Measurements from ENCODE around the gene DRC7. TPM values are rescaled to one million over a fixed set of nuclear protein-coding genes. Genes with fewer than 3 reads are reported as not detected.

Gene DRC7
- total RNA-seq, 1 experiment from 2014 or later, result not detected

DNA sequence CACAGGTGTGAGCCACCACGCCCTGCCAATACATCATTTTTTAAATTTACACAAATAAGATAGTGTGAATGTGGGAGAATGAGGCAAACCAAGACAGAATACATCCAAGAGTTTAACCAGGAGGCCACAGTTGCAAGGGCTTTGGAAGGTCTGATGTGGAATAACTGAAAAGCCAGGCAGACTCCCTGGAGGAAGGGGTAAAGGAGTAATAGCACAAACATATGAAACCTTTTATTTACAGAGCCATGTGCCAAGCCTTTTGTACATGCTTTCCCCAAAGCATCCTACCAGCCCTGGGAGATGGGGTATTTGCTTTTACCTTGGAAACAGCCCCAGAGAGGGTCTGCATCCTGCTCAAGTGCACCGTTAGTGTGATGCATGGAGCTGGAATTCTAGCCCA is 21.8 kb upstream of the DRC7 start:
- no peak for DNase-seq (ENCODE audit: extremely low read depth, low read depth)

DNA sequence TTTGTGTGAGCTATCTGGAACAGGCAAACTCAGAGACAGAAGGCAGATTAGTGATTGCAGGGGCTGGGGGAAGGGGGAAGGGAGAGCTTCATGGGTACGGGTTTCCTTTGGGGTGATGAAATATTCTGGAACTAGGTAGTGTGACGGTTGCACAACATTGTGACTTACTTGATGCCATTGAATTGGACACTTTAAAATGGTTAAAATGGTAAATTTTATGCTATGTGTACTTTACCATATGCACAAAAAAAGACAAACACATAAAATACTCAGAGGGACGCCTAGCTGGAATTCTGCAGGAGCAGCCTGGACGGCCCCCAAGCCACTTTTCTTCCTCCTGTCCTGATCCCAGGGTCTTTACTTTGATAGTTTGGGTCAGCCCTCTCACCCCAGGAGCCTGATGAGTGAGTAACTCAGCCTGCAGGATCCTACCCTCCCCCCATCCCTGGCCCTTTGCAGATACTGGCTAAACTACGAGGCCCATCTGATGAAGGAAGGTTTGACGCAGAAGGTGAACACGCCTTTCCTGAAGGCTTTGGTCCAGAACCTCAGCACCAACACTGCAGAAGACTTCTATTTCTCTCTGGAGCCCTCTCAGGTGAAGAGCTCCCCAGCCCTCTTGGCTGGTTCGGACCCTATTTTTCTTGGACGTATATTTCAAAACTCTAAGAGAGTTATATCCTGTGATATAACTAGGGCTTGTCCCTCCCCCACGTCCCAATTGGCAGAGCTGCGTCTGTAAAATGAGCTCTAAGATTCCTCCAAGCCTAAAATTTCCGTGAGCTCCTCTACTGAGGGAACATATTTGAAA is 18.7 kb upstream of the DRC7 start:
- peak; percentile 78 for DNase-seq (ENCODE audit: extremely low read depth, low read depth)

DNA sequence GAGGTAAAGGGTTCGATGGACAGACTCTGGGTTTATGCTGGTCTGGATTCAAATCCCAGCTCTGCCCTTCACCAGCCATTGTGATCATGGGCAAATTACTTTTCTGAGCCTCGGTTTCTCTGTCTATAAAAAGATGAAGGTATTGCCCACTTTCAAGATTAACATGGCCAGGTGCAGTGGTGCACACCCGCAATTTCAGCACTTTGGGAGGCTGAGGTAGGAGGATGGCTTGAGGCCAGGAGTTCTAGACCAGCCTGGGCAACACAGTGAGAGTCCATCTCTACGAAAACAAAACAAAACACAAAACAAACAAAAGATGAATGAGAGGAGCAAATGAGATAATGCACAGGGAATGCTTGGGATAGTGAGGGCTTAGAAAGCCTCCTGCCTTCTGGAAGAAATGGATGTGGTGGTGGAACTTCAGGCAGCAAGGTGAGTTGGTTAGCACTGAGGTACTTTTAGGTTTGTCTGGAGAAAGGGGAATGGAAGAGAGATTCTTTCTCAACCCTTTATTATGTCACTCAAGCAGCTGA is 18.0 kb upstream of the DRC7 start:
- DNase-seq (ENCODE audit: extremely low read depth, low read depth), result no peak

DNA sequence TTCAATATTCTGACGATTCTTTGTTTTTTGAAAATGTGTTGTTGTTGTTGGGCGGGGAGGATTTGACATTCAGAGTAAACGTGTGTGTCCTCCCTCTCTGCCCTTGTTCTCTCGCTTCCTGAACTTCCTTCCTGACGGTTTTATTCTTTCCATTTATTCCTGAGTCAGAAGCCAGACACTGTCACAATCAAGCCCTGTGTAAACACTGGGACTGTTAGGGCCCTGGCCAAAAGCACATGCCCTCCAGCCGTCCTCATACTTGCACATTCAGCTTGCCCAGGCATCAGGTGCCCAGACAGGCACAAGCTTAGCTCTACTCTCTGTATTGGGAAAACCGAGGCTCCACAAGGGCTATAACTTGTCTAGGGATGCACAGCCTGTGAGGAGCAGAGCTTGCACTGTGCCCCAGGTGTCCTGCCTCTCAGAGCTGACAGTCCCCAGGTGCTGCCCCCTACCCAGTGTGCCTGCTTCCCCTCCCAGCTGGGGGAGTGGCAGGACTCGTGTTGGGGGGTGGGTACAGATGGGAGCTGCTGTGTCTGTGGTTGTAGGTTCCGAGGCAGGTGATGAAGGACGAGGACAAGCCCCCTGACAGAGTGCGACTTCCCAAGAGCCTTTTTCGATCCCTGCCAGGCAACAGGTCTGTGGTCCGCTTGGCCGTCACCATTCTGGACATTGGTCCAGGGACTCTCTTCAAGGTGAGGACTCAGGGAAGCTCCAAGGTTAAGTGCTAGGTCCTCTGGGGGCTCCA is 16.8 kb upstream of the DRC7 start:
- DNase-seq (ENCODE audit: extremely low read depth, low read depth), result peak; percentile 51

DNA sequence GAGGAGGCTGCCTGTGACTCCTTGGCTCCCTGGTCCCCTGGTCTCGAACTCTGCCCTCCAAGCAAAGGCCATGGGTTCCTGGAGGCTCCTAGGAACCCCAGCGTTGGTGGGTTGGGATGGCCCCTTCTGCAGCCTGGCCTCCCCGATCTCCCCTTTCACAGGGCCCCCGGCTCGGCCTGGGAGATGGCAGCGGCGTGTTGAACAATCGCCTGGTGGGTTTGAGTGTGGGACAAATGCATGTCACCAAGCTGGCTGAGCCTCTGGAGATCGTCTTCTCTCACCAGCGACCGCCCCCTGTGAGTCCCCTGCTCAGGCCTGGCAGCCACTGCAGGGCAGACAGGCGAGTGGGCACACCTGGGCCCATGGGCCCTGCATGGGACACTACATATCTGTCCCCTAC is 15.6 kb upstream of the DRC7 start:
- no peak for DNase-seq (ENCODE audit: extremely low read depth, low read depth)

DNA sequence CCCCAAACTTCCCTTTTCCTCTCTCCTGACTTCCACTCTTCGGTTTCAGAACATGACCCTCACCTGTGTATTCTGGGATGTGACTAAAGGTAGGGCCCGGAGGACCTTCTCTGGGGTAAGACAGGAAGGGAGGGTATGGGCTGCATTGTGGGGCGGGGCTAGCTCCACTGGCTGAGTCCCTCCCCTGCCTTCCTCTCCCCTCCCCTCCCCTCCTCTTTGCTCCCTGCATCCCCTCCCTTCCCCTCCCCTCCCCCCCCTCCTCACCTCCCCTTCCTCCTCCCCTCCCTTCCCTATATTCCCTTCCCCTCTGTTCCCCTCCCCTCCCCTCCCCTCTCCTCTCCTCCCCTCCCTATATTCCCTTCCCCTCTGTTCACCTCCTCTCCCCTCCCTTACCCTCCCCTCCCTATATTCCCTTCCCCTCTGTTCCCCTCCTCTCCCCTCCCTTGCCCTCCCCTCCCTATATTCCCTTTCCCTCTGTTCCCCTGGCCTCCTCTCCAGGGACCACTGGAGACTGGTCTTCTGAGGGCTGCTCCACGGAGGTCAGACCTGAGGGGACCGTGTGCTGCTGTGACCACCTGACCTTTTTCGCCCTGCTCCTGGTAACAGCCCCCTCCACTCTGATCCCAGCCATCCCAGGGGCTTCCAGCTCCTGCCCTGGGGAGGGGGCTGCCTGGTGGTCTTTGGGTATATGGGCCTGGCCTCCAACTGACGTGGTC is 14.7 kb upstream of the DRC7 start:
- DNase-seq (ENCODE audit: extremely low read depth, low read depth), result no peak

DNA sequence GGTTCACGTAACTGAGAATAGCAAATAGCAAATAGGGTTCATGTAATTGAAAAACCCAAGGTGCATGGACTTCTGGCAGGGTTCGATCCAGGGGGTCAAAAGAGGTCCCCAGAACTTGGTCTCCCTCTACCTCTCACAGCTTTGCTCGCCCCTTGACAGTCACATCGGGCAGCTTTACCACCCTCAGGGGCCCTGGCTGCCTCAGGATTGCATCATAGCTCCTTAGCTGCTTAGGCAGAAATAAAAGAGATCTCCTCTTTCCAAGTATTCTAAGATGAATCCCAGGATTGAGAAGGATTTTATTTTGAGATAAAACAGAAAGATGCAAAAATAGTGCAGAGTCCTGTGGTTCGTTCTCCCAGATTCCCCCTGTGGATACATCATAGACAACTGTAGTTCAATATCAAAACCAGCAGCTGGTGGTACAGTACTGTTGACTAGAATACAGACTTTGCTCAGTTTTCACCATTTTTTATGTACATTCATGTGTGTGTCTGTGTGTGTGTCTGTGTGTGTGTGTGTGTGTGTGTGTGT is 13.7 kb upstream of the DRC7 start:
- DNase-seq (ENCODE audit: extremely low read depth, low read depth), result no peak

DNA sequence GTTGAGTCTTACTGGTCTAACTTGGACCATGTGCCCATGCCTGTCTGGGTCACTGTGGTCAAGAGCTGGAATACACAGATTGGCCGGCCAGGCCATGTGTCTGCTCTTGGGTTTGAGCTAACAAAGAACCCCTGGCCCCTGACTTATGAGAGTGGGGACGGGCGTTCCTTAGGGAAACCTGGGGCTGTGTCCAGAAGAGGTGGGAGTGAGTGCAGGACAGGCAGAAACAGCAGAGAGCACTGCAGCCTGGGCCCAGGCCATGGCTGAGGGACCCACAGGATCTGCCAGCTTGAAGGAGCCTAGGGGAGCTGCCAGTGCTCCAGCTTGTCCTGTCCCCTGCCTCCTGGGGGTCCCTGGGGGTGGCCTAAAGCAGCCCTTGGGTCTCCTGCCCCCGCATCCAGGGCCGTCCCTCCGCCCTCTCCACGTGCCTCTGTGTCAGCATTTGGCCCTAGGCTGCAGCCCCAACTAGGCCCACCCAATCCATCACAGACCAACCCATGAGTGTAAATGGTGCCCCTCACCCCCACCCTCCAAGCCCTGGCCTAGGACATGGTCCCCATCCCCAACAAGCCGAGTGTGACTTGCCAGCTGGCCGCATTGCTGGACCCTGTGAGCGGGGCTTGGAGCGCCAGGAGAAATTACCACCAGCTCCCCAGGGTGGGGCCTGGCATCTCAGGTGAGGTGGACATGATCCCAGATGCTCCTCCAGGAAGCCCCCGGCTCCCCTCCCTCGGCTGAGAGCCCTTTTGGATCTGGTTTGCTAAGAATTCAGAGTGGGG is 12.5 kb upstream of the DRC7 start:
- DNase-seq (ENCODE audit: extremely low read depth, low read depth), result no peak

DNA sequence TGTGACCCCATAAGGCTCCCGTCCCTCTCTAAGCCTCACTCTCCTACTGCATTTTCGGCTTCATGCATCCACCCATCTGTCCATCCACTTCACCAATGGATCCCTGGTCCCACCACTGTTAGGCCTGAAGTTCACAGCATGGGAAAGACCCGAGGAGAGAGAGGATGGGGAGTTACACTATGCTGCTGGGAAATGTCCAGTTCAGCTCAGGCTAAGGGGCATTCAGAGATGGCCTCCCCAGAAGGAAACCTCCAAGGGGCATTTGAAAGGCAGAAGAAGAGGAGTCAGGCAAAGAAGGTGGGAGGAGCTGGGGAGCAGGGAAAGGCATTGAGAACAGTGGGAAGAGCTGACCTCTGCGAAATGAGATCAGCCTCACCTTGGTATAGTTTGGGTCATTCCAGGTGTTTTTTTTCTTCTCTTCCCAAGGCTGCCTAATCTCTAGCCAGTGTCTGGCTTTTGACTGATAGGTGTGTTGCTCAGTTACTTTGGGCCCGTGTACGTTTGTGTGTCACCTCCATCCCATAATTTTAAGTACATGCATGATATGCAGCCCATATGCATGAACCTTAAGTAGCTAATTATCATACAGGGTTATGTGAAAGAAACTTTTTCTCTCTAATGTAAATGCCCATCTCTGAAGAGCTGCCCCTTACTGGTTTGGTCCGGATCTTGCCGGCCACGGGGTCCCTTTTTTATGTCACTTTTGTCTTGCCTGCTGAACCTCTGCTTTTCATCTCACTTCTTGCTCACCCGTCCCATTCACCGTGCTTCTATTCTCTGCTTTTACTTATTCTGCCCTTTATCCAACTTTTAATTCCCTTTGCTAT is 11.6 kb upstream of the DRC7 start:
- DNase-seq (ENCODE audit: extremely low read depth, low read depth), result no peak

DNA sequence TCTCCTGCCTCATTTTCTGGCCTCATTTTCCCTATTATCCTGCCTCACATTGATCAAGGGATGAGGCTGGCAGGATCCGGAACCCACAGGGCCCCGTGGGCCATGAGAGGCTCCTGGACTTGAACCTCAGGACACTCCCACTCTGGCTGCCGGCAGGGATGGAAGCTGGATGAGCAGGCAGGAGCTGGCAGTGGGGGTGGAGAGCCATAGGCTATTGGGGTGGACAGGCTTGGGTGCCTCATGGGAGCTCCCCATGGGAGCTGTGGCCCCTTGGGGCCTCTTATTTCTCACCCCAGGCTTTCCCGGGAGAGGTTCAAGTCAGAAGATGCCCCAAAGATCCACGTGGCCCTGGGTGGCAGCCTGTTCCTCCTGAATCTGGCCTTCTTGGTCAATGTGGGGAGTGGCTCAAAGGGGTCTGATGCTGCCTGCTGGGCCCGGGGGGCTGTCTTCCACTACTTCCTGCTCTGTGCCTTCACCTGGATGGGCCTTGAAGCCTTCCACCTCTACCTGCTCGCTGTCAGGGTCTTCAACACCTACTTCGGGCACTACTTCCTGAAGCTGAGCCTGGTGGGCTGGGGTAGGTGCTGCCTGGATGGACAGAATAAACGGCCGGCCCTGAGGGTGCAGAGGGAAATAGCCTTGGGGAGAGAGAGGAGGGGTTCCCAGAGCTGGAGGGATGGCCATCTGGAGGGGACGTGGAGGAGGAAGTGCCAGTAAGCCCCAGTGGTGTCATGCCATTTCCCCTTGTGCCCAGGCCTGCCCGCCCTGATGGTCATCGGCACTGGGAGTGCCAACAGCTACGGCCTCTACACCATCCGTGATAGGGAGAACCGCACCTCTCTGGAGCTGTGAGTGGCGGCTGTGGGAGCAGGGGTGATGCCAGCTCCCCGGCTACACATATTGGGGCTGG is 10.7 kb upstream of the DRC7 start:
- no peak for DNase-seq (ENCODE audit: extremely low read depth, low read depth)

DNA sequence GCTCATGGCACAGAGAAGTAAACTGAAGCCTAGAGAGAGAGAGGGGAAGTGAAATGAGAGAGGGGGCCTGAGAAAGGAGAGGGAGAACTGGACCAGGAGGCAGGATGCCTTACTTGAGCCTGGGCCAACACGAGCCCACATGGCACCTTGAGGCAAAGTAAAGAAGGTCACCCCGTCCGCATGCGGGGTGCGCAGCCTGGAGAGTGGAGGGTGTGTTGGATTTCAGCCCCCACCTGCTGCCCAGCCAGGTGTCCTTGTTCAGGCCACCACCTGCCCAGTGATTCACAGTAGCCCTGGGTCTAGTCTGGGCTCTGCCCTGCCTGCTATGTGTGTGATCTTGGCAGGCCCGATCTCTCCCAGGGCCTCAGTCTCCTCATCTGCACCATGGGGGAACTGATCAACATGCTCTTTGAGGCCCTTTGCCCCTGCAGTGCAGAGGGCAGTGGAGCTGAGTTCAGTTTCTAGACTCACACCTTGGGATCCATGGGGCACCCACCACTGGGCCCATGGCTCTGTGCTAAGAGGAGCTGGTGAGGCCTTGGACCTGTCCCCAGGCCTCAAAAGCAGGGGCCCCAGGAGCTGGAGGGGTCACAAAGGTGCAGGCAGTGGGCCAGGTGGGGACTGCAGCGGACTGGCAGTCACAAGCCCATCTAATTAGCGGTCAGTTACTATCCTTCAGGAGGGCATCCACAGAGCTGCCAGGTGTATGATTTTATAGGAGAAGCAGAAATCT is 9.8 kb upstream of the DRC7 start:
- DNase-seq (ENCODE audit: extremely low read depth, low read depth), result no peak

DNA sequence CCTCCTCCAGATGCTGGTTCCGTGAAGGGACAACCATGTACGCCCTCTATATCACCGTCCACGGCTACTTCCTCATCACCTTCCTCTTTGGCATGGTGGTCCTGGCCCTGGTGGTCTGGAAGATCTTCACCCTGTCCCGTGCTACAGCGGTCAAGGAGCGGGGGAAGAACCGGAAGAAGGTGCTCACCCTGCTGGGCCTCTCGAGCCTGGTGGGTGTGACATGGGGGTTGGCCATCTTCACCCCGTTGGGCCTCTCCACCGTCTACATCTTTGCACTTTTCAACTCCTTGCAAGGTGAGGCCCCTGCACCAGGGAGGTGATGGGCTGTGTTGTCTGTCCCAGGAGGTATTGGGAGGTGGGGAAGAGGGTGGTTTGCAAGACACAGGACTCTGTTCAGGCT is 9.0 kb upstream of the DRC7 start:
- DNase-seq (ENCODE audit: extremely low read depth, low read depth), result no peak

DNA sequence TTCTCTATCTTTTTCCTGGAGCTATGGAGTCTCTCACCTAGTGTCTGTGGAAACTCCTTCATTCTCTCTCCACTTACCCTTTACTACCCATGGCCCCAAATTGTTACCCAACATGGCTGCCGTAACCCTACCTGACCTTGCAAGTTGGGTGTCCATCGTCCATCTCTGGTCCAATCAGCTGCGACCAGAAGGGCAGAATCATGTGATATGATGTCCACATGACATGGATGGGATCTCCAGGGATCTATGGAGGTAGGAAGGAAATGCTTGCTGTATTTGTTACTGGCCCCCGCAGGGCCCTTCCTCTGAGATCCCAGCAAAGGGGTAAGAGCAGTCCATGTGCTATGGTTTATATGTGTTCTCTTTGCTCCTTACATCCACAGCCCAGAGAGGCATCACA is 8.0 kb upstream of the DRC7 start:
- DNase-seq (ENCODE audit: extremely low read depth, low read depth), result no peak

DNA sequence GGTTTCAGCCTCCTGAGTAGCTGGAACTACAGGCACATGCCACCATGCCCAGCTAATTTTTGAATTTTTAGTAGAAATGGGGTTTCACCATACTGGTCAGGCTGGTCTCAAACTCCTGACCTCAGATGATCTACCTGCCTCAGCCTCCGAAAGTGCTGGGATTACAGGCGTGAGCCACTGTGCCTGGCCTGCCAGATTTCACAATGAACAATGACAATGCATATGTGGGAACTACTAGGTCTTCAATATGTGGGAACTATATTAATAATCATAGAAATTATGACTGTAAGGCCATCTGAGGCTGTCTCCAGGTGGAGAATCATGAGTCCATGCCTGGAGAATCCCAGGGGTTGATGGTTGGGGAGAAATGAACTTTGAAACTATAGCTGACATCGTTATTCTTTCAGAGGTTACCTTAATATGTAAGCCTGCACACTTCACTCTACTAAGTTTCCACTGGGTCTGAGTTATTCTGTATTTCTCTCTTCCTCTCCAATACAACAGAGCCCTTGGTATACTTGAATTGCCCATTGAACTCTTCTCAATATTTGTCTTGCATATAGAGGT is 7.2 kb upstream of the DRC7 start:
- DNase-seq (ENCODE audit: extremely low read depth, low read depth), result no peak

DNA sequence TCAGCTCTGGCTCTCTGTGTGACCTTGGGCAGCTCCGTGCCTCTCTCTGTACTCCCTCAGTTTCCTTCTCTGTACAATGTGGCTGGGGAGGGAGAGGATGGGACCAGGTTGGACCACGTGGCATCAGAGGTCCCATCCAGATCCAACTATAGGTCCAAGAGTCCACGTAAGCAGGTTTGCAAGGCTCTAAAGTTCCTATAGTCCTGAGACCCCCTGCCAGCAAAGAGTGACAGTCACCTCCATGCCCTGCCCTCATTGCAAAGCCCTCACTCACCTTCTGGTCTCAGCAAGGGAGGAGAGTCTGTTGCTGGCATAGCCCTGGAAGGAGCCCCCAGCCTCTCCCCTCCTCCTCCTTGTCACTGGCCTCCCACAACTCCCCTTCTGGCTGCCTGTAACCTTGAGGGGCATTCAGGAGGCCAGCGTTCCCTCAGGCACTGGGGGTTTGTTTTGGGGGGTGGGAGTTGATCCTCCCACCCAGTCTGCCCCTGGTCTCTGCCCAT is 6.1 kb upstream of the DRC7 start:
- DNase-seq (ENCODE audit: extremely low read depth, low read depth), result no peak

DNA sequence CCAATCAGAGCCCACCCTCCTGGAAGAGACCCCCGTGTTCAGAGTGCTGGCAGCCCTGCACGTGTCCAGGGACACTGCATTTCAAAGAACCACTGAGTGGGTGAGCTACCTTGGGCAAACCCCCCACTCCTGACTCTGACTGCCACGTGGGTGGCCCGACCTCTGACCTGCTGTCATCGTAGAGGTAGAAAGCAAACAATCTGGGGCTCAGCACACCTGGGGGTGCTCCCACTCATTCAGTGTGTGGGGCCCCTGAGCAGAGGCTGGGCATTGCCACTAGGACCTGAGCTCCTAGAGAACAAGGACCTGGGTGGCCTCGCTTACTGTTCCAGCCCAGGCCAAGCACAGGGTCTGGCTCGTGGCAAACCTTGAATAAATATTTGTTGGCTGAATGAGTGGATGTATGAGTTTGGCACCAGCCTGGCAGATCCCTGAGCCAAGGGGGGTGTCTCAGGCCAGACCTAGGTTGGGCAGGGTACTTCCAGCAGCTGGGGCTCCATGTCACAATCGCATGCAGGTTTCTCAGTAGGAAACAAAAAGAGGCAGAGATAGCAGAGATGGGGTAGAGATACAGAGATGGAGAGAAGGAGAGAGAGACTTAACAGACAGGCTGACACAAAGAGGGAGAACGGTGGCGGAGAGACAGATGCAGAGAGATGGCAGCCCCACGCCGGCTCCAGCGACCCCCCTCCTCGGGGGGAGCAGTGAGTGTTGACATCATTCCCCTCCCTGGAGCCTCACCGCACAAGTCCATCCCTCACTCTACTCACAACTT is 5.4 kb upstream of the DRC7 start:
- DNase-seq (ENCODE audit: extremely low read depth, low read depth), result no peak

All from NCI-H460 (cell line).